GM21576 (cell line): ENCODE results near the gene RTKN.

Source experiments
- ATAC-seq: cut with Tn5 transposase; IDR thresholded peaks from one replicate; pipeline ENCODE4 v1.9.1; 2021; ENCODE audit warnings: mild to moderate bottlenecking, moderate library complexity; ENCODE audit not compliant: unreplicated experiment

Gene RTKN

GRCh38 chr2:74420006-74420405 lies 21.7 kb downstream of the RTKN start:
- ATAC-seq: no peak

- no peak for ATAC-seq
Measured at GRCh38 chr2:74419345-74419744, 22.4 kb downstream of the RTKN start.

- ATAC-seq: no peak
Measured at GRCh38 chr2:74418312-74418711, 23.4 kb downstream of the RTKN start.

- no peak for ATAC-seq
Measured at GRCh38 chr2:74417763-74418162, 24.0 kb downstream of the RTKN start.

GRCh38 chr2:74417197-74417596 lies 24.5 kb downstream of the RTKN start:
- ATAC-seq: no peak

GRCh38 chr2:74416778-74417177 lies 25.0 kb downstream of the RTKN start:
- ATAC-seq: no peak

- ATAC-seq: no peak
Measured at GRCh38 chr2:74415762-74416395, 25.9 kb downstream of the RTKN start.

GRCh38 chr2:74414881-74415761 lies 26.6 kb downstream of the RTKN start:
- peak; percentile 40 for ATAC-seq

- ATAC-seq: no peak
Measured at GRCh38 chr2:74414441-74414840, 27.3 kb downstream of the RTKN start.

- ATAC-seq: no peak
Measured at GRCh38 chr2:74413001-74413698, 28.6 kb downstream of the RTKN start.

GRCh38 chr2:74407682-74408081 lies 34.1 kb downstream of the RTKN start:
- ATAC-seq: no peak

GRCh38 chr2:74406035-74406434 lies 35.7 kb downstream of the RTKN start:
- peak; percentile 67 for ATAC-seq

- ATAC-seq: no peak
Measured at GRCh38 chr2:74401891-74402290, 39.8 kb downstream of the RTKN start.

GRCh38 chr2:74399785-74400184 lies 42.0 kb downstream of the RTKN start:
- no peak for ATAC-seq

- no peak for ATAC-seq
Measured at GRCh38 chr2:74396149-74396548, 45.6 kb downstream of the RTKN start.

GRCh38 chr2:74393525-74393924 lies 48.2 kb downstream of the RTKN start:
- ATAC-seq: no peak

GRCh38 chr2:74392449-74392743 lies 49.3 kb downstream of the RTKN start:
- no peak for ATAC-seq

GRCh38 chr2:74391580-74392448 lies 49.9 kb downstream of the RTKN start:
- peak; percentile 65 for ATAC-seq

- peak; percentile 29 for ATAC-seq
Measured at GRCh38 chr2:74391209-74391579, 50.5 kb downstream of the RTKN start.

GRCh38 chr2:74390606-74391005 lies 51.1 kb downstream of the RTKN start:
- ATAC-seq: no peak

GRCh38 chr2:74387346-74387745 lies 54.4 kb downstream of the RTKN start:
- ATAC-seq: no peak
